Measurements from ENCODE around the gene NOM1.

The NOM1 gene

GRCh38 chr7:156989766-156990535 is 40.4 kb downstream of the NOM1 start:
- H3K4me3 ChIP-seq (ENCODE audit: low read depth, low read length): no peak overlapping the region
- no peak for TF ChIP-seq CTCF (IDR thresholded peaks at IDR 0.05; ENCODE audit: low read depth, low read length)

- TF ChIP-seq CTCF (IDR thresholded peaks at IDR 0.05; ENCODE audit: low read depth, low read length): no peak
- no peak overlapping the region for H3K4me3 ChIP-seq (ENCODE audit: low read depth, low read length)
Measured at GRCh38 chr7:156993021-156993924, 43.8 kb downstream of the NOM1 start.

- no peak for TF ChIP-seq CTCF (IDR thresholded peaks at IDR 0.05; ENCODE audit: low read depth, low read length)
- no peak overlapping the region for H3K4me3 ChIP-seq (ENCODE audit: low read depth, low read length)
Measured at GRCh38 chr7:156993925-156994235, 44.4 kb downstream of the NOM1 start.

GRCh38 chr7:156994417-156994816 is 44.9 kb downstream of the NOM1 start:
- H3K4me3 ChIP-seq (ENCODE audit: low read depth, low read length): no peak overlapping the region
- TF ChIP-seq CTCF (IDR thresholded peaks at IDR 0.05; ENCODE audit: low read depth, low read length): no peak

GRCh38 chr7:156998988-156999957 is 49.8 kb downstream of the NOM1 start:
- no peak overlapping the region for H3K4me3 ChIP-seq (ENCODE audit: low read depth, low read length)
- no peak for TF ChIP-seq CTCF (IDR thresholded peaks at IDR 0.05; ENCODE audit: low read depth, low read length)

- no peak for TF ChIP-seq CTCF (IDR thresholded peaks at IDR 0.05; ENCODE audit: low read depth, low read length)
- H3K4me3 ChIP-seq (ENCODE audit: low read depth, low read length): peak overlapping the region; percentile 39
Measured at GRCh38 chr7:156999958-157000726, 50.6 kb downstream of the NOM1 start.

All from WI38 (cell line).